H1 (cell line): ENCODE measurements around the gene ZMYM4.

Experiments
- BRCA1 ChIP-seq: IDR thresholded peaks from 2 replicates; pipeline ENCODE4 v1.6.1; 2012; ENCODE audit warnings: low read depth, low read length, improper control_type of control experiment
- CTCF ChIP-seq, 3 experiments: IDR thresholded peaks; 1 replicate in 2 of 3; 2 replicates in 1 of 3; pipeline versions ENCODE4 v1.5.1 to v1.6.1; 2011; ENCODE audit warnings: low read length in 3 of 3, mild to moderate bottlenecking in 3 of 3, inconsistent platforms in 2 of 3, low read depth in 1 of 3, moderate library complexity in 1 of 3; ENCODE audit not compliant: insufficient read depth in 1 of 3; ENCODE audit errors: control extremely low read depth in 1 of 3
- EGR1 ChIP-seq: IDR thresholded peaks from 2 replicates; pipeline ENCODE4 v1.6.1; 2011; ENCODE audit warnings: low read depth, low read length, borderline replicate concordance
- EZH2 ChIP-seq: fragments of 200-600 bp; sonication (generic); IDR thresholded peaks from 2 replicates; pipeline ENCODE4 v1.7.1; 2012; ENCODE audit warnings: low read depth, mild to moderate bottlenecking, moderate library complexity, low read length, inconsistent platforms; ENCODE audit not compliant: severe bottlenecking
- HDAC6 ChIP-seq: IDR thresholded peaks from one replicate; pipeline ENCODE4 v1.7.1; 2012; ENCODE audit warnings: low read depth, mild to moderate bottlenecking, inconsistent platforms, low read length, moderate library complexity
- MAX ChIP-seq: IDR thresholded peaks from 2 replicates; pipeline ENCODE4 v1.6.1; 2012; ENCODE audit warnings: inconsistent platforms
- POLR2A ChIP-seq, 2 experiments: IDR thresholded peaks; 1 replicate in 1 of 2; 2 replicates in 1 of 2; pipeline ENCODE4 v1.6.1; 2011; ENCODE audit warnings: low read depth in 2 of 2, low read length in 2 of 2, mild to moderate bottlenecking in 2 of 2; ENCODE audit errors: control extremely low read depth in 1 of 2
- POLR2AphosphoS5 ChIP-seq: IDR thresholded peaks from 2 replicates; pipeline ENCODE4 v1.6.1; 2011; ENCODE audit warnings: low read depth, low read length
- YY1 ChIP-seq: IDR thresholded peaks from 2 replicates; pipeline ENCODE4 v1.6.1; 2011; ENCODE audit warnings: low read depth, mild to moderate bottlenecking, low read length

GRCh38 chr1:35270836-35271235 lies 2.3 kb downstream of the ZMYM4 start:
- TF ChIP-seq POLR2AphosphoS5 (no peak), EZH2 (no peak), POLR2A (IDR thresholded peaks at IDR 0.05; ENCODE audit: control extremely low read depth in 1 of 2, low read depth in 2 of 2, low read length in 2 of 2) (no peak), YY1 (no peak), HDAC6 (no peak), CTCF (IDR thresholded peaks at IDR 0.05; ENCODE audit: control extremely low read depth in 1 of 3, insufficient read depth in 1 of 3, low read depth in 1 of 3, low read length in 3 of 3) (no peak), BRCA1 (no peak), EGR1 (no peak), MAX (no peak)
